GM12872 (cell line): ENCODE data around the gene RCBTB2.

Experiments used
- TF ChIP-seq, protein P1 (sequence below): IDR thresholded peaks from 3 replicates; pipeline ENCODE4 v1.5.1; 2011; ENCODE audit warnings: low read depth, mild to moderate bottlenecking, low read length, moderate library complexity; ENCODE audit not compliant: insufficient read depth

Gene RCBTB2

GRCh38 chr13:48449656-48450055 lies 83.2 kb downstream of the RCBTB2 start:
- TF ChIP-seq, protein P1, sequence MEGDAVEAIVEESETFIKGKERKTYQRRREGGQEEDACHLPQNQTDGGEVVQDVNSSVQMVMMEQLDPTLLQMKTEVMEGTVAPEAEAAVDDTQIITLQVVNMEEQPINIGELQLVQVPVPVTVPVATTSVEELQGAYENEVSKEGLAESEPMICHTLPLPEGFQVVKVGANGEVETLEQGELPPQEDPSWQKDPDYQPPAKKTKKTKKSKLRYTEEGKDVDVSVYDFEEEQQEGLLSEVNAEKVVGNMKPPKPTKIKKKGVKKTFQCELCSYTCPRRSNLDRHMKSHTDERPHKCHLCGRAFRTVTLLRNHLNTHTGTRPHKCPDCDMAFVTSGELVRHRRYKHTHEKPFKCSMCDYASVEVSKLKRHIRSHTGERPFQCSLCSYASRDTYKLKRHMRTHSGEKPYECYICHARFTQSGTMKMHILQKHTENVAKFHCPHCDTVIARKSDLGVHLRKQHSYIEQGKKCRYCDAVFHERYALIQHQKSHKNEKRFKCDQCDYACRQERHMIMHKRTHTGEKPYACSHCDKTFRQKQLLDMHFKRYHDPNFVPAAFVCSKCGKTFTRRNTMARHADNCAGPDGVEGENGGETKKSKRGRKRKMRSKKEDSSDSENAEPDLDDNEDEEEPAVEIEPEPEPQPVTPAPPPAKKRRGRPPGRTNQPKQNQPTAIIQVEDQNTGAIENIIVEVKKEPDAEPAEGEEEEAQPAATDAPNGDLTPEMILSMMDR, result no peak

GRCh38 chr13:48448959-48449614 lies 83.8 kb downstream of the RCBTB2 start:
- TF ChIP-seq, protein P1, result no peak

GRCh38 chr13:48448285-48448958 lies 84.5 kb downstream of the RCBTB2 start:
- TF ChIP-seq, protein P1, result no peak

- TF ChIP-seq, protein P1, result no peak
These were observed 86.4 kb downstream of the RCBTB2 start for GRCh38 chr13:48446464-48446863.

- TF ChIP-seq, protein P1, result no peak
These were observed 89.3 kb downstream of the RCBTB2 start for GRCh38 chr13:48443442-48444208.
